Sigmoid colon (tissue), 7 donors: ENCODE measurements around the gene NTN1. TPM values are rescaled to one million over a fixed set of nuclear protein-coding genes. Genes with fewer than 3 reads are reported as not detected.

Experiments
- DNase-seq: peaks from one replicate; pipeline ENCODE4 v3.0.0-alpha.2; 2019
- H3K27ac ChIP-seq, 4 donors: fragments of 200-600 bp; sonication (generic); one replicate each; pipeline ENCODE4 v1.5.1; 2016 to 2019; ENCODE audit warnings: mild to moderate bottlenecking in 1 of 4
- H3K27me3 ChIP-seq, 3 donors: fragments of 200-600 bp; sonication (generic); one replicate each; pipeline ENCODE4 v1.5.1; 2019; ENCODE audit warnings: mild to moderate bottlenecking in 1 of 3
- H3K36me3 ChIP-seq, 4 donors: fragments of 200-600 bp; sonication (generic); one replicate each; pipeline ENCODE4 v1.5.1; 2016 to 2019
- H3K4me1 ChIP-seq, 4 donors: fragments of 200-600 bp; sonication (generic); one replicate each; pipeline ENCODE4 v1.5.1; 2017 to 2019
- H3K4me3 ChIP-seq, 4 donors: fragments of 200-600 bp; sonication (generic); one replicate each; pipeline ENCODE4 v1.5.1; 2017 to 2019; ENCODE audit warnings: mild to moderate bottlenecking in 2 of 4, moderate library complexity in 1 of 4
- H3K9me3 ChIP-seq, 4 donors: fragments of 200-600 bp in 3 of 4; sonication (generic) in 3 of 4; one replicate each; pipeline versions ENCODE4 v1.5.1 to v1.6.1; 2013 to 2019
- CTCF ChIP-seq, 4 experiments: fragments of 450-650 bp in 3 of 4; fragments of 200-600 bp in 1 of 4; IDR thresholded peaks; one replicate each; pipeline ENCODE4 v1.5.1; 2016 to 2019; ENCODE audit warnings: antibody characterized with exemption in 4 of 4, mild to moderate bottlenecking in 3 of 4, moderate library complexity in 2 of 4
- EP300 ChIP-seq, 4 donors: sonication (generic); formaldehyde crosslinking; IDR thresholded peaks; one replicate each; pipeline ENCODE4 v1.6.1; 2017; ENCODE audit warnings: antibody characterized with exemption in 4 of 4
- POLR2A ChIP-seq, 2 donors: fragments of 450-650 bp; IDR thresholded peaks; one replicate each; pipeline ENCODE4 v1.6.1; 2016; ENCODE audit warnings: antibody characterized with exemption in 2 of 2, mild to moderate bottlenecking in 2 of 2, moderate library complexity in 2 of 2
- POLR2AphosphoS5 ChIP-seq, 4 donors: sonication (generic); formaldehyde crosslinking; IDR thresholded peaks; one replicate each; pipeline ENCODE4 v1.6.1; 2017; ENCODE audit warnings: antibody characterized with exemption in 4 of 4
- WGBS, 2 donors: extraction: QIAGEN DNeasy Blood & Tissue Kit; methylation state at CpG; one replicate each; pipeline ENCODE4 v1.1.7; 2013; 5-methylcytosine and 5-hydroxymethylcytosine counted together
- intact Hi-C: fragments of 100-400 bp; cut with DNase I; formaldehyde crosslinking; loops from one replicate; pipeline ENCODE4 v1.15.1; 2023
- polyA plus RNA-seq, 3 donors: library from polyadenylated mRNA; stranded (reverse); fragments of 200-250 nt; gene quantifications; one replicate each; pipeline ENCODE4 v1.2.3, GENCODE V29; 2013
- total RNA-seq, 4 donors: library from RNA; depleted of rRNA; stranded (reverse); fragments of >200 nt; gene quantifications; one replicate each; pipeline ENCODE4 v1.1.0, GENCODE V29; 2016
- donor health status: healthy with polysubstance abuse.
- donor health status: Bipolar disorder and iron deficiency.
- donor health status: healthy.

Gene NTN1
- total and polyA plus RNA-seq, 7 donors = 0.69 to 20.3 (median 10.5) TPM

GRCh38 chr17:9090641-9091096 lies 69.4 kb downstream of the NTN1 start:
- 84 to 85% methylated on average over 9 of the region's 9 CpGs for WGBS, 2 donors
- no peak for TF ChIP-seq POLR2A (IDR thresholded peaks at IDR 0.05)
- TF ChIP-seq POLR2AphosphoS5 (IDR thresholded peaks at IDR 0.05) = peak in 3 of 4 donors; percentile 29 to 41 (median 30)
- no peak for TF ChIP-seq CTCF (IDR thresholded peaks at IDR 0.05)
- no peak for TF ChIP-seq EP300 (IDR thresholded peaks at IDR 0.05)
- intact Hi-C loops = loop anchor here (5.0 kb wide), 1 partner anchor 68 kb away; the partner anchor contains the start of gene NTN1
- H3K27ac ChIP-seq = peak overlapping the region; percentile 73 to 76 (median 74)
- H3K27me3 ChIP-seq = no peaks in the 10 kb centered on the region
- peak overlapping the region in 1 of 4 donors; percentile 7 for H3K4me3 ChIP-seq
- peaks cover 0 to 30% (median 5%) of the 10 kb centered on the region in 4 donors for H3K4me1 ChIP-seq
- peak; percentile 70 for DNase-seq
- H3K36me3 ChIP-seq = no peaks in the 10 kb centered on the region
- no peaks in the 10 kb centered on the region for H3K9me3 ChIP-seq

GRCh38 chr17:9094193-9094592 lies 72.9 kb downstream of the NTN1 start:
- intact Hi-C loops = loop anchor here (5.0 kb wide), 1 partner anchor 72 kb away; the partner anchor contains the start of gene NTN1
- no peak for TF ChIP-seq EP300 (IDR thresholded peaks at IDR 0.05)
- TF ChIP-seq POLR2AphosphoS5 (IDR thresholded peaks at IDR 0.05) = no peak
- TF ChIP-seq CTCF (IDR thresholded peaks at IDR 0.05) = no peak
- no peak for TF ChIP-seq POLR2A (IDR thresholded peaks at IDR 0.05)
- H3K27ac ChIP-seq = no peak overlapping the region
- H3K9me3 ChIP-seq = no peaks in the 10 kb centered on the region
- 82 to 88% methylated on average over 1 of the region's 1 CpG for WGBS, 2 donors
- DNase-seq = no peak
- H3K27me3 ChIP-seq = no peaks in the 10 kb centered on the region
- H3K4me1 ChIP-seq = peaks cover 0 to 30% (median 5%) of the 10 kb centered on the region in 4 donors
- no peak overlapping the region for H3K4me3 ChIP-seq
- no peaks in the 10 kb centered on the region for H3K36me3 ChIP-seq

GRCh38 chr17:9095390-9095789 lies 74.1 kb downstream of the NTN1 start:
- WGBS, 2 donors = 80 to 81% methylated on average over 2 of the region's 2 CpGs
- H3K36me3 ChIP-seq = no peaks in the 10 kb centered on the region
- TF ChIP-seq POLR2A (IDR thresholded peaks at IDR 0.05) (no peak), POLR2AphosphoS5 (IDR thresholded peaks at IDR 0.05) (no peak), CTCF (IDR thresholded peaks at IDR 0.05) (no peak), EP300 (IDR thresholded peaks at IDR 0.05) (no peak)
- no peaks in the 10 kb centered on the region for H3K27me3 ChIP-seq
- H3K4me3 ChIP-seq = no peak overlapping the region
- no peak for DNase-seq
- intact Hi-C loops = no loop called here
- H3K27ac ChIP-seq = peak overlapping the region in 1 of 4 donors; percentile 43
- no peaks in the 10 kb centered on the region for H3K9me3 ChIP-seq
- H3K4me1 ChIP-seq = peaks cover 0 to 18% (median 4%) of the 10 kb centered on the region in 4 donors

- H3K4me3 ChIP-seq = no peak overlapping the region
- peaks cover 0 to 6% (median 0%) of the 10 kb centered on the region in 4 donors for H3K4me1 ChIP-seq
- peak; percentile 19 for DNase-seq
- no peaks in the 10 kb centered on the region for H3K27me3 ChIP-seq
- no peak overlapping the region for H3K27ac ChIP-seq
- H3K9me3 ChIP-seq = no peaks in the 10 kb centered on the region
- 80 to 83% methylated on average over 6 of the region's 6 CpGs for WGBS, 2 donors
- H3K36me3 ChIP-seq = no peaks in the 10 kb centered on the region
- TF ChIP-seq POLR2AphosphoS5 (IDR thresholded peaks at IDR 0.05) (no peak), POLR2A (IDR thresholded peaks at IDR 0.05) (no peak), EP300 (IDR thresholded peaks at IDR 0.05) (no peak), CTCF (IDR thresholded peaks at IDR 0.05) (no peak)
- intact Hi-C loops = no loop called here
Observed at GRCh38 chr17:9098242-9098825, 77.0 kb downstream of the NTN1 start.
